ENCODE data around the gene PERM1.

The PERM1 gene

DNA sequence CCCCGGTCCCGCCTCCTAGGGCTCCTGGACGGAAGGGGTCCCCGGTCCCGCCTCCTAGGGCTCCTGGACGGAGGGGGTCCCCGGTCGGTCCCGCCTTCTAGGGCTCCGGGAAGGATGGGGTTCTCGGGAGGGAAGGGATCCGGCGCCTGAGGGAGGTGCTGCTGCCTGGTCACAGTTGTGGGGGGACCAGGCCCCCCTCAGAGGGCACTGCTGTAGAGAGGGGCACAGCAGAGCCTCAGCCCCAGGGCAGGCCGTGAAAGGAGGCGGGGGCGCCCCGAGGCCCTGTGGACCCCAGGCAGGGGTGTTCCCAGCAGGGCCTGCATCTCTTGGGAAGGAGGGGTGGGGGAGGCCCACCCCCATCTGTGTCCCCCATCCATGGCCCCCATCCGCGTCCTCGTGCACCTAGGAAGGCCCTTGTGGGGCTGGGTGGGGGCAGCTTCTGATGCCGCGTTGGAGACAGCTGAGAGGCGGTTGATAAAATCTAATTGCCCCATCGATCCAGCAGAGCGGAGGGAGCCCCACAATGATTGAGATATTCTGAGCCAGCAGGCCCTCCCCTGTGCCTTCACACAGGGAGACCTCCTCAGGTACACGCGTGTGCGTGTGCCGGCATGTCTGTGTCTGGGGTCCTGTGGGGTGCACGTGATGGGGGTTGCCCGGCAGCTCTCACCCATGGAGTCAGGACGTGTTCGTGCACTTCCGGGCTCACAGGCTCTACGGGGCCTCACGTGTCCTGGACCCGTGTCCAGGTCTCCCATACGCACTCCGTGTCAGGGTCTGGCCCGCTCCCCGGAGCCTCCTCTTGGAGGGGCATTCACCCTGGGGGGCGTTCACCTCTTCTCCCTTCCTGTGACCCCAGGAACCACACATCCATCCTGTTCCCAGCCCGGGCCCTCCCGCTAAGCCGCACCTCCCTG is 45.3 kb downstream of the PERM1 start:
- DNase-seq (no peak), ATAC-seq (replicated peaks) (no peak)
- Mint-ChIP-seq H3K9me3 (no peaks in the 10 kb centered on the region), H3K36me3 (ENCODE audit: insufficient read depth) (peaks cover 6% of the 10 kb centered on the region), H3K27me3 (peaks cover 32 to 73% of the 10 kb centered on the region in 2 donors), H3K4me3 (no peak overlapping the region), H3K4me1 (ENCODE audit: low read depth in 2 of 2) (peaks cover 4 to 7% of the 10 kb centered on the region in 2 donors), H3K27ac (no peak overlapping the region)

DNA sequence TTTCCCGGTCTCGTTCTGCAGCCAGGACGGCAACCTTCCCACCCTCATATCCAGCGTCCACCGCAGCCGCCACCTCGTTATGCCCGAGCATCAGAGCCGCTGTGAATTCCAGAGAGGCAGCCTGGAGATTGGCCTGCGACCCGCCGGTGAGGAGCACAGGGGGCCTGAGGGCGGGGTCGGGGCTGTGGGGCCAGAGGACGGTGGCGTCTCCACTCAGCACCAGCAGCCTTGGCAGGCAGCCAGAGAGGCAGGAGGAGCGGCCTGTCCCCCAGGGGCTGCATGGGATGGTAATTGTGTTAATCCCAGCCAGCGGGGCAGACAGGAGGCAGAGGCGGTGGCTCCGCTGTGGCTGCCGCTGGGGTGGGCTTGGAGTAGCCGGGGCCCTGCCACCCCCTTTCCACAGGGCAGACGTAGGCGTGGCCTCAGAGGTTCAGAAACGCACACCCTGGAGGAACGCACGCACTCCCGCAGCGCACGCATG is 46.1 kb downstream of the PERM1 start:
- Mint-ChIP-seq H3K9me3 (no peaks in the 10 kb centered on the region), H3K36me3 (ENCODE audit: insufficient read depth) (peaks cover 3% of the 10 kb centered on the region), H3K4me1 (ENCODE audit: low read depth in 2 of 2) (peaks cover 4 to 9% of the 10 kb centered on the region in 2 donors), H3K4me3 (peak overlapping the region in 1 of 2 donors; percentile 10), H3K27ac (no peak overlapping the region), H3K27me3 (peaks cover 25 to 72% of the 10 kb centered on the region in 2 donors)
- ATAC-seq (replicated peaks) = no peak
- no peak for DNase-seq

DNA sequence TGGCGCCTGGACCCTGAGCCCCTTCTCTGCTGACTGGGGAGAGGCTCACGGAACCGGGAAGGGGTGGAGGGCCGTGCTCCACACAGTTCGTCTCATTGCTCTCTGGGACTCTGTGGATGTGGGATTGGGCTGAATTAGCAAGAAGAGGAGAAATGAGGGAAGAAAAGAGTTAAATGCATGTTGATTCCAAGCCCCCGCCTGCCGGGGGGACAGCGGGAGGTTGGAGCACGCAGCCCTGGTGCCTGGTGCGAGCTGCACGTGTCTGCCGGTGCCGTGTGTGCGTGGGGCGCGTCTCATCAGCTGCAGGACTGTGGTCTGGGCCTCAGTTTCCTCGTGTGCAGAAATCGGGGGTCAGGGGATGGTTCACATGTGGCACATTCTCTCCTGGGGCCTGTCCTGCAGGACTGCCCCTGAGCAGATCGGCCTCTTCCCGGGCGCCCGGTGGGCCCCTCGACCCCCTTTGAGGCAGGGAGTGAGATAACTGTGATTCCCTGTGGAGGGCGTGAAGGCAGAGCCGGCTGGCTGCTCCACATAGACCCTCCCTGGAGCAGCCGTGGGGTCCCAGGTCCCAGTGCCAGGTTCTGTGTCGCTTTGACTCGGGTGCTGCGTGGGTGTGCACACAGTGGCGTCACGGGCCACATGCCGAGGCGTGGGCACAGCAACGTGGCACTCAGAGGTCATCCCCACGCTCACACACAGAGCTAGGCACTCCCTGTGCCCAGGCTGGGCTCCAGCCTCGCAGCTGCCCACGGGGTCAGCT is 46.7 kb downstream of the PERM1 start:
- peak overlapping the region in 1 of 2 donors; percentile 10 for H3K4me3 Mint-ChIP-seq
- DNase-seq = no peak

DNA sequence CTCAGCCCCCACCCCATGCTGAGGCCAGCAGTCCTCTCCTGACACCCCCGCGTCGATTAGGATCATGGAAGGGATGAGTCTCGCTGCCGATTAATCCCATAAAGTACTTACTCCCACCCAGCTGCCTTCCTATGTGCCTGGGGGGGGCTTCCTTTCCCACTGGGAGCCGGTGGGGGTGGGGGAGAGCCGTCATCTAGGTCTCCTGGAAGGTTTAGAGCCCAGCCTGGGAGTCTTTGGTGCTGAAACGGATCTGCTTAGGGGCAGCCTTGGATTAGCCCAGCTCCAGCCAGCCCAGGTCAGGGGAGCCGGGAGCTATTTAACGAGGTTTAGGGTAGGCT is 48.3 kb downstream of the PERM1 start:
- Mint-ChIP-seq H3K27ac (no peak overlapping the region), H3K4me1 (ENCODE audit: low read depth in 2 of 2) (peaks cover 4 to 7% of the 10 kb centered on the region in 2 donors), H3K36me3 (ENCODE audit: insufficient read depth) (peaks cover 3% of the 10 kb centered on the region), H3K27me3 (peaks cover 24 to 67% of the 10 kb centered on the region in 2 donors), H3K4me3 (no peak overlapping the region), H3K9me3 (no peaks in the 10 kb centered on the region)
- DNase-seq = no peak
- no peak for ATAC-seq (replicated peaks)

More for the DNA sequence above, 46.7 kb downstream of the PERM1 start:
- H3K4me1 Mint-ChIP-seq (ENCODE audit: low read depth in 2 of 2) = peaks cover 4 to 9% of the 10 kb centered on the region in 2 donors
- peaks cover 22 to 69% of the 10 kb centered on the region in 2 donors for H3K27me3 Mint-ChIP-seq
- no peak for ATAC-seq (replicated peaks)
- peaks cover 3% of the 10 kb centered on the region for H3K36me3 Mint-ChIP-seq (ENCODE audit: insufficient read depth)
- no peak overlapping the region for H3K27ac Mint-ChIP-seq
- H3K9me3 Mint-ChIP-seq = no peaks in the 10 kb centered on the region

DNA sequence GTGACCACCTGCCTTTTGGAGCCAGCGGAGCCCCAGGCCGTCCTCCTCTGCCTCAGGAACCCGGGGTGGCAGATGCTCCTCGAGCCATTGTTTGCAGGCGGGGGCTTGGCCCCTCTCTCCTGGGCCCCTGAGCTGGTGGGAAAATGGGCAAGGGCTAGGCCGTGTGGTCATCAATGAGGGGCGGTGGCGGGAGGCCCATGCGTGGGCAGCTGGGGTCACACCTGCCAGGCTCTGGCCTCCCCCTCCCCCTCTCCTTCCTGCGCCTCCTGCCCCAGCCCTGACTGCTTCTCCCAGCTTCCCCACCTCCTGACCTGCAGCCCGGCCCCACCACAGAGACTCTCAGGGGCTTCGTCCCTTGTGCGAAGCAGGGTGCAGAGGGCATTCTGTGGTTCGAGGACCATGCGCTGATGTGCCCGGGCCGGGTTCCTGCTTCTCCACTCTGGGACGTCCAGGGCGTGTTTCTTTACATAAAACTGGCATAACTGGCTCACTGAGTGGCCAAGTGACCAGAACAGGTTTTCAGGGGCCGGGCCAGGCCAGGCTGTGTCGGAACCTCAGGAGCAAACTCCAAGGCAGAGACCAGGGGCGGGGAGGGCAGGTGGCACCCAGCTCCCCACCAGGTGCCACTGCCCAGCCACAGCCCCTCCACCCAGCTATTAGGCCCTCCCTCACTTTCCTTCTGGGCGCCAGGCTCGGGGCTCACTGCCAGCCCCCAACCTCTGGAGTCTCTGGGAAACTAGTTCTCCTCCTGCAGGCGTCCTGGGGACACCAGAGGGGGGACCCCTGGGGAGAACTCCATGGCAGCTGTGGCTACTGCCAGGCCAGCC is 48.9 kb downstream of the PERM1 start:
- ATAC-seq (replicated peaks) = no peak
- Mint-ChIP-seq H3K4me1 (ENCODE audit: low read depth in 2 of 2) (peaks cover 4 to 7% of the 10 kb centered on the region in 2 donors), H3K4me3 (no peak overlapping the region), H3K27me3 (peaks cover 21 to 62% of the 10 kb centered on the region in 2 donors), H3K9me3 (no peaks in the 10 kb centered on the region), H3K36me3 (ENCODE audit: insufficient read depth) (peaks cover 5% of the 10 kb centered on the region), H3K27ac (no peak overlapping the region)
- DNase-seq = no peak

DNA sequence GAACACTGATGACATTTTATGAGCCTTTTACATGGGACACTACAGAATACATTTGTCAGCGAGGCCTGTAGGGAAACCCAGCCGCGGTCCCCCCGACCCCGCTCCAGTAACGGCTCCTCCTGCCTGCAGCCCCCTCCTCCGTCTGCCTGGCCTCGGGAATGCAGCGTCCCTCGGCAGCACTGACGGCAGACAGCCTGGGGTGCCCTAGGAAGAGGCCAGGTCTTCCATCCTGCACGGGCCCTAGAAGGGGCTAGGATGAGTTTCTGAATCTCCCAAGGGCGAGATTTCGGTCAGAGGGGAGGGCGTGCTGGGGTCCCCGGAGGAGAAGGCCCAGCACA is 49.8 kb downstream of the PERM1 start:
- H3K27me3 Mint-ChIP-seq = peaks cover 22 to 64% of the 10 kb centered on the region in 2 donors
- H3K4me1 Mint-ChIP-seq (ENCODE audit: low read depth in 2 of 2) = peaks cover 4 to 7% of the 10 kb centered on the region in 2 donors
- no peaks in the 10 kb centered on the region for H3K9me3 Mint-ChIP-seq
- DNase-seq (no peak), ATAC-seq (replicated peaks) (no peak)
- peaks cover 7% of the 10 kb centered on the region for H3K36me3 Mint-ChIP-seq (ENCODE audit: insufficient read depth)
- no peak overlapping the region for H3K27ac Mint-ChIP-seq
- no peak overlapping the region for H3K4me3 Mint-ChIP-seq

DNA sequence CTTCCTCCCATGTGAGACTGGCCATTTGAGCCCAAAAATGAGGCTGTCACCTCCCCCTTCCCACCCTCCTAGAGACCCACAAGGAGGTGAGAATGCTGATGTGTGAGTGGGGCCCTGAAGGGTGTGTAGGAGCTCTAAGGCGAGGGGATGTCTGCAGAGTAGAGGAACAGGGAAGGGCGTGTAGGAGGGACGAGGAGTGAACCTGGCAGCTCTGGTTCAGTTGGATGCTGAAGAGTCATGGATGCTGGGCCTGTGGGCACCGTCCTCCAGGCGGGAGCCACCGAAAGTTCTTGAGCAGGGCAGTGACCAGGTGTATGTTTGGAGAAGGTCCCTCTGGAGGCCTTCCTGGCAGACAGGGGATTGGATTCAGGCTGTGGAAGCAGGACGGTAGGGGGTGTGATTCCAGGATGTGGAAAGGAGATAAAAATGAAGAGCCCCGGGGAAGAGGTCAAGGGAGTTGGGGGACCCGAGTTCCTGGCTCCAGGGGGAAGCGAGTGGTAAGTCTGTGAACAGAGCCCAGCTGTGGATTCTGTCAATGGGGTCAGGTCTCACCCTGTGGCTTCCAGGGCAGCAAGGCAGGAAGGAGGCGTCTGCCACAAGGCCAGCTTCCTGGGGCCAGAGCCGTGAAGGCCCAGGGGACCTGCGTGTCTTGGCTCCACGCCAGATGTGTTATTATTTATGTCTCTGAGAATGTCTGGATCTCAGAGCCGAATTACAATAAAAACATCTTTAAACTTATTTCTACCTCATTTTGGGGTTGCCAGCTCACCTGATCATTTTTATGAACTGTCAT is 50.3 kb downstream of the PERM1 start:
- ATAC-seq (replicated peaks) = peak; percentile 42
- Mint-ChIP-seq H3K27me3 (peaks cover 28 to 64% of the 10 kb centered on the region in 2 donors), H3K36me3 (ENCODE audit: insufficient read depth) (peaks cover 7% of the 10 kb centered on the region), H3K4me1 (ENCODE audit: low read depth in 2 of 2) (peaks cover 4 to 7% of the 10 kb centered on the region in 2 donors), H3K9me3 (no peaks in the 10 kb centered on the region), H3K27ac (peak overlapping the region in 1 of 2 donors; percentile 53), H3K4me3 (no peak overlapping the region)
- DNase-seq = no peak

DNA sequence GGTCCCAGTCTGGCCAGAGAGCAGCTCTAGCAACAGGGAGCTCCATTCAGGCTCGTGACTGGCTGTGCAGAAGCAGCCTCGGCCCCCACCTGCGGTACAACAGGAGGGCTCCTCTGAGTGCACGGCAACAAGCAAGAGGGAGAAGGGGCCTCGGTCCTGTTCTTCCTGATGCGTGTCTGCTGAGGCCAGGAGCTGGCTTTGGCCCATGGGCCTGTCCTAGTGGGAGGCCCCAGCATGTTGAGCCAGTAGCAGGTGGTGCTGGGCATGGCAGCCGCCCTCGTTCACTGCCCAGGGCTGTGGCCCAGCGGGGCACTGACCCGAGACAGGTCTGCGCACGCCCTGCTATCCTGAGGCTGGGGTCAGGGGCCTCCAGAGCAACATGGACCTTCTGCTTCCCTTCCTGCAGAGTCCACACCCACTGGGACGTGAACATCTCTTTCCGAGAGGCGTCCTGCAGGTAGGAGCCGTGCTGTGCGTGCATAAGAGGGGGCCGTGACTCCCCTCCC is 51.2 kb downstream of the PERM1 start:
- Mint-ChIP-seq H3K27me3 (peaks cover 36 to 71% of the 10 kb centered on the region in 2 donors), H3K9me3 (no peaks in the 10 kb centered on the region), H3K4me3 (no peak overlapping the region), H3K4me1 (ENCODE audit: low read depth in 2 of 2) (peaks cover 4 to 9% of the 10 kb centered on the region in 2 donors), H3K27ac (no peak overlapping the region), H3K36me3 (ENCODE audit: insufficient read depth) (peaks cover 7% of the 10 kb centered on the region)
- ATAC-seq (replicated peaks) = no peak
- DNase-seq = no peak

DNA sequence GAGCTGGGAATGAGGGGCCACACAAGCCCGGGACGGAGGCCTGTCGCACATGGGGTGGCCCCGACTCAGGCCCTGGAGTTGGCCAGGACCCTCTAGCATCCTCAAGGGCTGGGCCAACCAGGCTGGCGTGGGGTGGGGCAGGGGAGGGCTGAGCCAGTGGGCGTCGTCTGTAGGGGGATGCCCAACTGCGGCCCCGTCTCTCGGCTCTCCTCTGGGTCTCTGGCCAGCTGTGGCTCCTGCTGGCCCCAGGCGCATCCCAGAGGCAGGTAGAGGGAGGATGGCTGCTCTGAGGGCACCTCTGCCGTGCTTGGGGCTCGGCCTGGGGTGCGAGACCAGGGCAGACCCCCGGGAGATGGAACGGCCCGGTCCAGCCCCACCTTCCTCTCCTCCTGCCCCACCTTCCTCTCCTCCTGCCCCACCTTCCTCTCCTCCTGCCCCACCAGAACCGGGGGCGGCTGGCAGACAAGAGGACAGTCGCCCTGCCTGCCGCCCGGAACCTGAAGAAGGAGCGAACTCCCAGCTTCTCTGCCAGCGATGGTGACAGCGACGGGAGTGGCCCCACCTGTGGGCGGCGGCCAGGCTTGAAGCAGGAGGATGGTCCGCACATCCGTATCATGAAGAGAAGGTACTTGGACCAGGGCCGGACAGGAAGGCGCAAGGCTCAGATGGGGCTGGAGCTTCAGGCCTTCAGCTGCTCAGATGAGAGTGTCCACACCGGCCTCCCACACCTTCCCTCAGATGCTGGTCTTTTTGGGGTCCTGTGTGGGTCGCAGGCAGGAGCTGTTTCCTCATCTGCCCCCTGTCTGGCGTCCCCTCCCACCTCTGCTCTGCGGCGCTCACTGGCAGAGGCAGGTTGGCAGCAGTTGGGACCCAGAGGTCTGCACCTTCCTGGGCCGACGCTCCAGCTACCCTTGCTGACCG is 51.9 kb downstream of the PERM1 start:
- no peaks in the 10 kb centered on the region for H3K9me3 Mint-ChIP-seq
- H3K27me3 Mint-ChIP-seq = peaks cover 29 to 64% of the 10 kb centered on the region in 2 donors
- DNase-seq (no peak), ATAC-seq (replicated peaks) (no peak)
- peaks cover 4 to 9% of the 10 kb centered on the region in 2 donors for H3K4me1 Mint-ChIP-seq (ENCODE audit: low read depth in 2 of 2)
- peaks cover 5% of the 10 kb centered on the region for H3K36me3 Mint-ChIP-seq (ENCODE audit: insufficient read depth)
- H3K4me3 Mint-ChIP-seq = no peak overlapping the region
- H3K27ac Mint-ChIP-seq = no peak overlapping the region

DNA sequence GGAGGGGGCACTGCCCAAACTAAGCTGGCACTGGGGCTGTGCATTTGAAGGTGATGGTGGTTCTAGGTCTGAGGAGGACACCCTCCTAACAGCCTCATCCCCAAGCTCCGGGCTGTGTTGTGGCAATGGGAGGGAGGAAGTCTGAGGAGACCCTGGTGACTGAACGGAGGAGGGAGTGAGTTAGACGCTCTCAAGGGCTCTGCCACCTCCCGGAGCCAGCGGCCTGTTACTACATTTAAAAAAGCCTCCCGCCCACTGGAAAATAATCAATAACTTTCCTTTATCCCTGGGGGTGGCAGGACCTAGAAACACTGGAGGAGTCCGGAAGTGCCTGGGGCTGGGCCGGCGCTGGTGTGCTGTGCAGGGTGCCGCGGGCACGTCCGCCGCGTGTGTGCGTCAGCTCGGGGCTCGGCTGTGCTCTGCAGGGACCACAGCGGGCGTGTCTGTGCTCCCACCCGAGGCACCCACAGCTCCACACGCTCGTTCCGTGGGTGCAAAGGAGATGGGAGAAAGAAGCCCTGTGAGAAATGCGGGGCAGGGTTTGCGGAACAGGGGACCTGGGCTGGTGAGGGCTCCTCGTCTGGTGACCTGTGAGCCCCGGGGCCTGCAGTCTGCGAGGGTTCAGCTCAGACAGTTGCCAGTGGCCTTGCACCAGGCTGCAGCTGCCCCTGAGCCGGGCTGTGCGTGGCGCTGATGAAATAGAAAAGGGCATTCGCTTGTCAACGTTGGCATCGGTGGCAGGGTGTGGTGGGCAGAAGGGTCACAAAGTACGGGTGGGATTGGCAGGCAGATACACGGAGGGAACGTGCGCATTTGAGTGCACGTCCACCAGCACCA is 52.9 kb downstream of the PERM1 start:
- DNase-seq (no peak), ATAC-seq (replicated peaks) (no peak)
- Mint-ChIP-seq H3K4me1 (ENCODE audit: low read depth in 2 of 2) (peaks cover 4 to 9% of the 10 kb centered on the region in 2 donors), H3K27ac (no peak overlapping the region), H3K4me3 (no peak overlapping the region), H3K9me3 (no peaks in the 10 kb centered on the region), H3K27me3 (peaks cover 27 to 58% of the 10 kb centered on the region in 2 donors), H3K36me3 (ENCODE audit: insufficient read depth) (peaks cover 4% of the 10 kb centered on the region)

DNA sequence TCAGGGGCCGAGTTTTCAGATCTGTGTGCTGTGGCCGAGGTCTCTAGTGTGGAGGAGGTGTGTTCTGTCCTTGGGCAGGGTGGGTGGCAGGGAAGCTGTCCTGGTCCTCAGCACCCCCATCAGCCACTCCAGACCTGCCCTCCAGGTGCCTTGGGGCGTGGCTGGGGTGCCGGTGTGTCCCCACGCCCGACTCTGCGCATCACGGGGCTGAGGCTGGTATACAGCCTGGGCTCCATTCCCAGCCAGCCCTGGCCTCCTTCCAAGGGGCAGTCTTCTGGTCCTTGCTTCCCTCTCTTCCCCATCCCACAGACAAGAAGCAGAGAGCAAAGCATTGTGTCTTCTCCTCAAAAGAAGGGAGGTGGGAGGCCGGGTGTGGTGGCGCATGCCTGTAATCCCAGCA is 54.1 kb downstream of the PERM1 start:
- peaks cover 9 to 13% of the 10 kb centered on the region in 2 donors for H3K4me1 Mint-ChIP-seq (ENCODE audit: low read depth in 2 of 2)
- H3K9me3 Mint-ChIP-seq = no peaks in the 10 kb centered on the region
- no peak for DNase-seq
- no peak overlapping the region for H3K4me3 Mint-ChIP-seq
- peaks cover 4% of the 10 kb centered on the region for H3K36me3 Mint-ChIP-seq (ENCODE audit: insufficient read depth)
- peak overlapping the region in 1 of 2 donors; percentile 44 for H3K27ac Mint-ChIP-seq
- peaks cover 31 to 56% of the 10 kb centered on the region in 2 donors for H3K27me3 Mint-ChIP-seq
- no peak for ATAC-seq (replicated peaks)

All from effector memory CD8-positive, alpha-beta T cell (primary cell).